ENCODE measurements around the gene CEP350.
A peak's percentile ranks its signal among the peaks of the same experiment; 100 is the strongest.
"Not testable (repeated sequence)": the region's sequence is repeated elsewhere in the genome, so short reads cannot be mapped to it uniquely, and the experiment has no call there.

Gene CEP350

DNA sequence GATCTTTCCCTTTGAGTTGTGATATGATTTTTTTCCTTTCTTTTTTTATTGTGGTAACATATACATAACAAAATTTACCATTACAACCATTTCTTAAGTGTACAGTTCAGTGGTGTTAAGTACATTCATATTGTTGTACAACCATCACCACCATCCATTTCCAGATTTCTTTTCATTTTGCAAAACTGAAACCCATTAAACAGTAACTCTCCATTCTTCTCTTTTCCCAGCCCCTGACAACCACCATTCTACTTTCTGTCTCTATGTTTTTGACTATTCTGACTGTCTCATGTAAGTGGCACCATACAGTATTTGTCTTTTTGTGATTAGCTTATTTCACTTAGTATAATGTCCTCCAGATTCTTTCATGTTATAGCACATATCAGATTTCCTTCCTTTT is 30.3 kb downstream of the CEP350 start:
- DNase-seq = no peak

DNA sequence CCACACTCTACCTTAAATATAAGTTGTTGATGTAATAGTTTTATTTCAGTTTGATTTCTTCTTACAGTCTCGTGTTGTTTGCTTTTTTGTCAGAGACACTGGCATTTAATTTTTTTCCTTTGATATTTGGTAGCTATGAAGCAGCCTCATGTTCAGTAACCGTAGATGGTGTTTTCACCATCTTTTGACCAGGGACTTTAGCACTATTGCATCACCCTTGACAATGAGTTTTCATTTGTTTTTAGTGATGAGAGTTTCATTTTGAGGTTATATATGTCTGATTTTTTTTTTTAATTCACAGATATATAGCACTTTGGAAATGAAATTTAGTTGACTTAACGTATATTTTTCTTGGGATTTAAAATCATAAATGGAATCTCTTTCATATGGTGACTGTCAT is 36.2 kb downstream of the CEP350 start:
- no peak for DNase-seq

- no peak for DNase-seq
Measured at GRCh38 chr1:179995576-179995975, 41.0 kb downstream of the CEP350 start.

DNA sequence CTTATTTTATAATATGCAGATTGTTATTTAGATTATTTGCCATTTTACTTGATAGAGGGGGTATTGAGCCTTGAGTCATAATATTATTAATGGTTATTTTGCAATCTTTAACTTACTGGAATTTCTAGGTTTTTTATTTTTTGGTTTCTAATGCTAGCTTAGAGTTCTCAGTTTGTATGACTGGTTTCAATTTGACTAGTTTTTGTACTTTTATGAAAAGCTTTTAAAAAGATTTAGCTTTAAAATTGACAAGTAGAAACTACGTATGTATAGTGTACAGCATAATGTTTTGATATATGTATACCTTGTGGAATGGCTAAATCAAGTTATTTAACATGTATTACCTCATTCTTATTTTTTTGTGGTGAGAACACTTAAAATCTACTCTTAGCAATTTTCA is 41.5 kb downstream of the CEP350 start:
- DNase-seq = no peak

- no peak for DNase-seq
Measured at GRCh38 chr1:180000575-180000974, 46.0 kb downstream of the CEP350 start.

DNA sequence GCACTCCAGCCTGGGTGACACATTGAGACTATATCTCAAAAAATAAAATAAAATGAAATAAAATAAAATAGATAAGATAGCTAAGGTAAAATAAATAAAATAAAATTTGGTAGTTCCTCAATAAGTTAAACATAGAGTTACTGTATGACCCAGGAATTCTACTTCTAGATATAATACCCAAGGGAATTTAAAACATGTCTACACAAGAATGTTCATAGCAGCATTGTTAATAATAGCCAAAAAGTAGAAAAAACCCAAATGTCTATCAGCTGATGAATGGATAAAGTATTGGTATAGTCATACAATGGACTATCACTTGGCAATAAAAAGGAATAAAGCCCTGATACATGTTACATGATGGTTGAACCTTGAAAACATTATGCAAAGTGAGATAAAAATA is 47.8 kb downstream of the CEP350 start:
- DNase-seq = no peak

DNA sequence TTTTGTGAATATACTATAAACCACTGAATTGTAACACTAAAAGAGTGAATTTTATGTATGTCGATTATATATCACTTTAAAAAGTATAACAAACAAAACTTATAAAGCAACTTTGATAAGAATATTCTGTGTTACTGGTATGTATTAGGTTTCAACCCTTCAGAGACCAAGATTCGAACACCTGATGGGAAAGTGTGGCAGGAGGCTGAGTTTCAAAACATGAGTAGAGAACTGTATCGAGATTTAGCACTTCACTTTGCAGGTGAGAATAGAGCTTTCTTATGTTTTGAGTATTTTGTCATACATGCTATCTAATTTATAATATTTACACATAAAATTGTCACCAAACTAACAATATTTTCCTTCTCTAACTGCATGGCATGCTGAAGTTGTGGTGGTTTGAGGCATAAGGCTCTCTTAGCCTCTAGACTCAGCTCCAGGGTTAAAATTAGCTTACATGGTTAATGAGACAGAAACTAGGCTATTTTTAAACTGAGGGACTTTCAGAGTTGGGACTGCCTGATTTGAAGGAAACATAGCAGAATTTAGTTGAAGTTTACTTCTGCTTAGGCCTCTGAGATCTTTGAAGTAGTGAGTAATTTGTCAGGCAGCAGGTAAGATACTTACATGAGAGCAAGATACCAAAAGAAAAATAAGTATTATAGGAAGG is 48.6 kb downstream of the CEP350 start:
- DNase-seq = no peak

DNA sequence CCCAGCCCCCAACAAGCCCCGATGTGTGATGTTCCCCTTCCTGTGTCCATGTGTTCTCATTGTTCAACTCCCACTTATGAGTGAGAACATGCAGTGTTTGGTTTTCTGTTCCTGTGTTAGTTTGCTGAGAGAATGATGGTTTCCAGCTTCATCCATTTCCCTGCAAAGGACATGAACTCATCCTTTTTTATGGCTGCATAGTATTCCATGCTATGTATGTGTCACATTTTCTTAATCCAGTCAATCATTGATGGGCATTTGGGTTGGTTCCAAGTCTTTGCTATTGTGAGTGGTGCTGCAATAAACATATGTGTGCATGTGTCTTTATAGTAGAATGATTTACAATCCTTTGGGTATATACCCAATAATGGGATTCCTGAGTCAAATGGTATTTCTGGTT is 52.2 kb downstream of the CEP350 start:
- not testable (repeated sequence) for DNase-seq

GRCh38 chr1:180020017-180020416 is 65.4 kb downstream of the CEP350 start:
- DNase-seq = no peak

GRCh38 chr1:180026556-180026955 is 71.9 kb downstream of the CEP350 start:
- no peak for DNase-seq

DNA sequence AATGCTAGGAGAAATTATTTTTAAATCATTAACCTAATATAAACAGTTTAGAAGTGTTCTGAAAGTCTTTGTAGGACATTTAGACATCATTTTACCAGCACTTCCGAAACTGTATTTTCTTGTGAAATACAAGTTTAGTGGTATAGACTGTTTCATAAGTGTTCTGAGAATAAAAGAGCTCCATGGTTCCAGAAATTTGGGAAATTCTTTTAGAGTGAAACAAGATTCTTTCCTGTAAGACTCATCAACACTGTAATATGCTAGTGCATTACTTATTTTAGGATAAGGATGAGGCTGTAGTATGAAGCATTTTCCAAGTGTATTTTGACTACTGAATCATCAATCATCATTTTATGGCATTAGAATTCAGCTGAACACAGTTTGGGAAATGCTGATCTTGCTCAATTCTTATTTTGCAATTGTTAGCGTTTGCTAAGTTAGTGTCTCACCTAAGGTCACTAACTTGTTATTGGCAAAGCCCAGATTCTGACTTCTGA is 73.4 kb downstream of the CEP350 start:
- DNase-seq = no peak

- no peak for DNase-seq
Measured at GRCh38 chr1:180028864-180029263, 74.3 kb downstream of the CEP350 start.

- DNase-seq = no peak
Measured at GRCh38 chr1:180029524-180030135, 75.0 kb downstream of the CEP350 start.

GRCh38 chr1:180031664-180032063 is 77.1 kb downstream of the CEP350 start:
- DNase-seq = no peak

DNA sequence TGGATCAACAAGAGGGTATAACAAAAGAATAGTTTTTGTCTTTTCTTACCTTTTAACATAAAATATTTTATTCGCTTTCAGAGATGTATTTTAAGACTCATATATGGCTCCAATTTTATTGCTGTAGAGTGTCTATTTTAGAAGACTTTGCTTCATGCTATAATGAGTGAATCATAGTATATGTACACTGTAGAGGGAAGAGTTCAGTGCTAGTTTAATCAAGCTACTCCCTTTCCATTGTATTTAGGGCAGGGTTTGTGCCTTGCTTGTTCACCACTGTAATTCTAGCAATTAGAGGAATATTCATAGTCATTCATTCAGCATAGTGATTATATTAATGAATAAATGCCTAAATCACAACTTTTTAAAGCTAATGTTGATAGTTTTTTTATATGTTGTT is 78.8 kb downstream of the CEP350 start:
- DNase-seq = no peak

- DNase-seq = peak in 7 of 14 donors; percentile 0 to 33 (median 5)
Measured at GRCh38 chr1:180040034-180040433, 85.4 kb downstream of the CEP350 start.

- DNase-seq = no peak
Measured at GRCh38 chr1:180041582-180041981, 87.0 kb downstream of the CEP350 start.

DNA sequence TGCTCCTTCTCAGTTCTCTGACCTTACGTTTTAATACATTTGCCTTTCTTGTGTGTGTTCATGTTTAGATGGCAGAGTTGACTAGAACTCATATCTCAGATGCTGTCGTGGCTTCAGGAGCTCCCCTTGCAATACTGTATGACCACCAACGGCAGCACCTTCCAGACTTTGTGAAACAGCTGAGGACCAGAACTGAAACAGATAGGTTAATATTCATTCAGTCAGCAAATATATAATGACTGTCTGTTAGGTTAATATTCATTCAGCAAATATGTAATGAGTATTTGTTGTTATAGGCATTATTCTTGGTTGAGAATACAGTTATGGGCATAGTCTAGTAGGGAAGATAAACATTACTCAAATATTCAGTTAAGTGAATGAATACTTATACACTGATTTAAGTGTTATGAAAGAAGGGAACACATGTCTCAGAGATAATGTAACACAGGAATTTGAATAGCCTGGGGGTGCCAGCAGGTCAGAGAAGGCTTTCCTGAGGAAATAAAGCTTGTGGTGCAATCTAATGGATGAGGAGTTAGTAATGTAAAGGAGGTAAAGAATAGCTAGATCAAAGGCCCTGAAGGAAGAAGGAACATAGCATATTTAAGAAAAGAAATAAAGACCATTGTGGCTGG is 88.5 kb downstream of the CEP350 start:
- DNase-seq = no peak

- DNase-seq = no peak
Measured at GRCh38 chr1:180043785-180044184, 89.2 kb downstream of the CEP350 start.

DNA sequence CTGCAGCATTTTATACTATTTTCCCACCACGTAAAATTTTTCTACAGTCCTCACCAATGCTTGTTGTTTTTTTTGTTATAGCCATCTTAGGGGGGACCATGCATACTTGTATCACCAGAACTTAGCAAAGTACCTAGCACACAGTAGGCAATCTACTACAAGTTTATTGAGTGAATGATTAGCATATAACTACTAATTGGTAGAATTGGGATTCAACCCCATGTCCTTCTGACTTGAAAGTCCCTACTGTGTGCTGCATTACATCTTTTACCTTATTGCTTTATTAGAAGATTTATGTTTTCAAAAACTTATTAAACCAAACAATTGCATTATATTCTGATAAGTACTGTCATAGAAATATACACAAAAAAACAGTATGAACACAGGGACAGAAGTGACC is 92.1 kb downstream of the CEP350 start:
- DNase-seq = no peak

DNA sequence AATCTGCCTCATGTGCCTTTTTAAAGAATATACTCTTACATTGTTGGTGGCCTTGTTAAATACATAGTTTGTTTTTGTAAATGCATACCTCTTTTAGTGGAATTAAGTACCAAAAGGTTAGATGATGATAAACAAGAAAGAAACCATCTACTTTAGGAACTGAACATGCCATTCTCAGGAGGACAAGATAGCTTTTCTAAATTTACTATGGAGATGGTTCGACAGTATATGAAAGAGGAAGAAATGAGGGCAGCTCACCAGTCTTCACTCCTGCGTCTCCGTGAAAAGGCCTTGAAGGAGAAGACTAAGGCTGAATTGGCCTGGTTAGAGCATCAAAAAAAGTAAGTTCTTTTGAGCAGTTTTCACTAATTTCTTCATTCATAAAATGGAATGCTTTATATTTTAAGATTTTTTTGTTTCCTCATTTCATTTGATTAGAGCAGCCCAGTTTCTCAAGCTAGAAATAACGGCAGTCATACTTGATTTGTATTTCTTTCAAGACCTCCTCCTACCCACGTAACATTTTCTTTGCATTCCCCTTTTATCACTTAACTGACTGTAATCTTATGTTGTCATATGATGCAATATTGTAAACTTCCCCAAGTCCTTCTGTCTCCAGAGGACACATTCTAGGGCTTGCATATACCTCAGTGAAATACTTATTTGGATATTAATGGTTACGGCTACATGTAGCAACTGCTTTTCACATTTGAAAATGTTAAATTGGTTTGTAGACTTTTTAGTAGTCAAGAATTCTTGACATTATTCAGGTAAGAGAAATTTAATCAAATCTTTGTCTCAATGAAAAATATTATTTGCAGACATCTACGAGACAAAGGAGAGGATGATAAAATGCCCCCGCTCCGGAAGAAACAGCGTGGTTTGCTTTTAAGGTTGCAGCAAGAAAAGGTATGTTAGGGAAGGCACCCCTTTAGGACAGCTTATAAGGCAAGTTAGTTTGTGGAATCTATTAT is 99.3 kb downstream of the CEP350 start:
- no peak for DNase-seq

DNA sequence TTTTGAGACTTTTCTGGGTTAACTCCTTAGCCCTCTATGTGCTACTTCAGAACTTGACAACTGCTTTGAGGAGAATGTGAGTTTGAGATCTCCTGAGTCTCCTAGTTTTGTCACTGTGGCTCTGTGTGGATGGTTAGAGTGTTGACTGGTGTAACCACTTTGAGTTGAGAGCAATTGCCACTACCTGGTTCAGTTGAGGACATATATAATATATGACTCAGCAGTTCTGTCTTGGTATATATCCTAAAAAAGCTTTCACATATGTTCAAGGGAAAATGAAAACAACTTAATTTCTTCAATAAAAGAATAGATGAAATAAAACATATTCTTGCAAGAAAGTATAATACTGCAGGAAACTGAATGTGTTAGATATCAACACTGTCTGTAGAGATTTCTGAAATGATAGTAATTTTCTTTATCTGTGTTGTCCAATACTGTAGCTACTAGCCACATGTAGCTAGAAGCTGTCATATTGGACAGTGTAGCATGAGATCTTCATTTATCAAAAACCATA is 103.3 kb downstream of the CEP350 start:
- no peak for DNase-seq
